HG03175 (cell line): ENCODE measurements around the gene SLC13A3.

Source experiments
- ATAC-seq: cut with Tn5 transposase; IDR thresholded peaks from one replicate; pipeline ENCODE4 v1.9.1; 2021; ENCODE audit warnings: mild to moderate bottlenecking, moderate library complexity; ENCODE audit not compliant: unreplicated experiment

SLC13A3 gene

DNA sequence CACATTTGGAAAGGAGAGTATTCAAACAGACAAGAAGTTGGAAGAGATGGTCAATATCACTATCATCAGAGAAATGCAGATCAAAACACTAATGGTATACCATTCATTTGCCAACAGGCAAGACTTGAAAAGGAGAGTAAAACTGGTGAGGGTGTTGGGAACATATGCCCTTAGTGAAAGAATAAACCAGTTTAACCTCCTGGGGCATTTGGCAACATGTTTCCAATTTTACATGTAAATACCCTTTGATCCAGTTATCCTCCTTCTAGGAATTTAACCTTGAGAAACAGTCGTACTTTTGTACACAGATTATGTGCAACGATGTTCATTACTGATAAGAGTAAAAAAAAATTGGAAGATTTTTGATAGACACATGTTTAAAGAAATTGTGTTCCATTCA, 66.8 kb downstream of the SLC13A3 start:
- no peak for ATAC-seq

DNA sequence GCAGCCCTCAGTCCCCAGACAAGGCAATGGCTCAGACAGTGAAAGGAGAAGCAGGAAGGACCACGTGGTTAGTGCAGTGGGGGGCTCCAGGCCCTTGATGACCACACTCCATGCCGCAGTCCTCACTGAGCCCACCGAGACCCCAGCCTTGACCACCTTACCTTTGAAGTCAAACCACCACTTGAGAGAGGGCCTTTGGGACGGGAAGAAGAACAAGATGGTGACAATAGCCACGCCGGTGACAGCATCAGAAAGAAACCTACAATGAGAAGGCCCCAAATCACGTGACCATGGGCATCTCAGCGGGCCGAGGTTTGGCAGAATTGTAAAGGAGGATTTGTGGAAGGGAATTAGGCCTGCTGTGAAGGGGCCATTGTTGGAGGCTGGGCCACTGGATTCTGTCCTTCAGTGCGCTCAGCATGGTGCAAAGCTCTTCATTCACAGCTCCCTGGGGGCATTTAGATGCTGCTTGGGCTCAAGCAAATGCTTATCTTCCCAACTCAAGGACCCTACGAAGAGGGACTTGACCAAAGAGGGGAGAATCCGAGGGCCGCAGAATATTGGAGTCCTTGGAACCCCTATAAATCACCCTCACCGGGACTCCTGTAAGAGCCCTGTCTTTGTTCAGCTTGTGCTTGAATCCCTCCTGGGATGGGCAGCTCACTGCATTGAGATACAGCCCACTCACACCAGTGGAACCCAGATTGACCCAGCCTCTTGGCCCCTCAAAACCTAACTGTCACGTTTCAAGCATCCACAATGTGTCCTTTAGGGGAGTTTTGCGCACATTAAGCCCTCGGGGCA, 67.6 kb downstream of the SLC13A3 start:
- ATAC-seq = no peak

DNA sequence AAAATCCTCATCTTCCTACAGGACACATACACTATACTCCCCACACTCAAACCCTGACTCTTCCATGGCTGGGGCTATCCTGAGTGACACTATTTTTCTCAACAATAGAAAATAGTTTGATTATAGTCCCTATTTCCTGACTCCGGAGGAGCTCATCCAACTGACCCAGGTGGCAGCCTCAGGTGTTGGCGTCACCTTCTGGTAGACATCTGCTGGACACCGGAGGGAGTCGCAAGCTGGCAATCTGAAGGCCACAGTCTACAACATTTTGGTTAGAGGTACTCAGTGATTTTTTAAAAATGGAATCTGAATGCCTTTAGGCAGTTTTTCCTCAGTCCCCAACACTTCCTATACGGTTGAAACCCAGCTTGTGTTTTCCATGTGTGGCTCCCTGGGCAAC, 68.6 kb downstream of the SLC13A3 start:
- ATAC-seq = no peak

DNA sequence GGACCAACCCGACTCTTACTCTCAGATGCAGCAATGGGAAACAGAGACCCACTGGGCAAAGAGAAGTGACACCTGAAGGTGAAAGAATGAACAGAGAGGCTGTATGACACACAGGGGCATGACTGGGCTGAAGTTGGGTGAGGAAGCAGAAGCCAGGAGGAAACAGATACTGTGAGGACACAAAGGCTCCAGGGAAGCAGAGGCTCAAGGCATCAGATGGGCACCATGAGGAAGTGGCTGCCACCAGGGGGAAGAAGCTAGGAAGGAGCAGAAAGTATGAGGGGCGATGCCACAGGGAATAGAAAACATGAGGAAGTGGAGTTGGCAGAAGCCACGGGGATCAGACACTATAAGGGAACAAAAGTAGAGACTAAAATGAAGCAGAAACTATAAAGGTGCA, 69.9 kb downstream of the SLC13A3 start:
- no peak for ATAC-seq

DNA sequence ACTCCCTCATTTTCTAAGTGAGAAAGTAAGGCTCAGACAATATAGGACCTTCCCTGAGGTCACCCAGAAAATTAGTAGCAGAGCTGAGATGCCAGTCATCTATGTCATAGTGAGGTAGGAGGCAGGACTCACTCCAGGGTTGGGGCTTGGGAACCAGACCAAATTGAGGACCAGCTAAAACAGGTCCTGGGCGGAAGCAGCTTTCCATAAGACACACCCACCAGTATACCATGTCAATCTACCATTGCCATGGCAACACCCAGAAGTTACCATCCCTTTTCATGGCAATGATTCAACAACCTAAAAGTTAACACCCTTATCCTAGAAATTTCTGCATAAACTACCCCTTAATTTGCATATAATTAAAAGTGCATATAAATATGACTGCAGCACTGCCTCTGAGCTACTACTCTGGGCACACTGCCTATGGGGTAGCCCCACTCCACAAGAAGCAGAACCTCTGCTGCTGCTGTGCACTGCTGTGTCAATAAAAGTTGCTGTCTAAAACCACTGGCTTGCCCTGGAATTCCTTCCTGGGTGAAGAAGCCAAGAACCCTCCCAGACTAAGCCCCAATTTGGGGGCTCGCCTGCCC, 70.5 kb downstream of the SLC13A3 start:
- no peak for ATAC-seq

DNA sequence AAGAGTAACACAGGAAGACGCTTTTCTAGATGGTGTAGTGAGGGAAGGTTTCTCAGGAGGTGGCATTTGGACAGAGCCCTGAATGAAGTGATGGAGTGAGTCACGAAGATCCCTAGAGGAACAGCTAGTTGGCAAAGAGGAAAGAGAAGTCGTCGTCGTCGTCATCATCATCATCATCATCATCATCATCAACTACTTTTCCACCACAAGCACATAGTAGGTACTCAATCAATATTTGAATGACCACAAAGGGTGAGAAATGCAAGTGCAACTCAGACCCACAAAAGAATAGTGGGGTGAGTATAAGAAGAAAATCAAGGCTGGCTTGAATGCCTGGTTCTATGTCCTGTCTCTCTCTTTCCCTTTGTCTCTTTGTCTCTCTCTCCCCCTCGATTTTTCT, 72.5 kb downstream of the SLC13A3 start:
- ATAC-seq = no peak

DNA sequence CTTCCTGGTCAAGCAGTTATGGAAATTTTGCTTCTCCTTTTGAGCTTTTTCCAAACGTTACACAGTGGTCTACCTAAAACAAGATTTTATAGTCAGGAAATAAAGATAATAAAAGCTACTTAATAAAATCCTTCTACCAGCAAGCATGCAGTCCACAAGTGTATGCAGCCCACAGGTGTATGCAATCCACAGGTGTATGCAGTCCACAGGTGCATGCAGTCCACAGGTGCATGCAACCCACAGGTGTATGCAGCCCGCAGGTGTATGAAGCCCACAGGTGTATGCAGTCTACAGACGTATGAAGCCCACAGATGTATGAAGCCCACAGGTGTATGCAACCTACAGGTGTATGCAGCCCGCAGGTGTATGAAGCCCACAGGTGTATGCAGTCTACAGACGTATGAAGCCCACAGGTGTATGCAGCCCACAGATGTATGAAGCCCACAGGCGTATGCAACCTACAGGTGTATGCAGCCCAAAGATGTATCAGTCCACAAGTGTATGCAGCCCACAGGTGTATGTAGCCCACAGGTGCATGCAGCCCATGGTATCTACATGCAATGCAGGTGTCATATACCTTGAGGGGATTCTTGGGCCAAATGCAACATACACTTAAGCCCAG, 74.4 kb downstream of the SLC13A3 start:
- no peak for ATAC-seq

DNA sequence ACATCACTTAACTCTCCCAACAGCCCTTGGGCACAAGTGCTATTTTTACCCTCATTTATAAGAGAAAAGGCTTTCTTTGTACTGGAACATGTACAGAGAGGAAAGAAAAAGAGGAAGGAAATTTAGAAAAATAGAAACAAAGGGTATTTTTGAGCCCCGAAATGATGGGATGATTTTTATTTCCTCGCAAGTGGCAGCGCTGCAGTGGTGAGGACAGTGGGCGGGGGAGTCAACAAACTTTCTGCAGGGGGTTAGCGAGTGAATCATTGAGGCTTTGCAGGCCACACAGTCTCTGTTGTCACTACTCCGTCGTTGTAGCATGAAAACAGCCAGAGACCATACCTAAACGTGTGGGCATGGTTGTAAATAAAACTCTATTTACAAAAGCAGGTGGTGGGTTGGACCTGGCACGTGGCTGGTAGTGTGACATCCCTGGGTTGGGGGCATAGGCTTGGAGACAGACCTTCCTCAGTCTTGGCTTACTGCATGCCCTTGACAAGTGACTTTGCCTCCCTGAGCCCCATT, 75.3 kb downstream of the SLC13A3 start:
- no peak for ATAC-seq

DNA sequence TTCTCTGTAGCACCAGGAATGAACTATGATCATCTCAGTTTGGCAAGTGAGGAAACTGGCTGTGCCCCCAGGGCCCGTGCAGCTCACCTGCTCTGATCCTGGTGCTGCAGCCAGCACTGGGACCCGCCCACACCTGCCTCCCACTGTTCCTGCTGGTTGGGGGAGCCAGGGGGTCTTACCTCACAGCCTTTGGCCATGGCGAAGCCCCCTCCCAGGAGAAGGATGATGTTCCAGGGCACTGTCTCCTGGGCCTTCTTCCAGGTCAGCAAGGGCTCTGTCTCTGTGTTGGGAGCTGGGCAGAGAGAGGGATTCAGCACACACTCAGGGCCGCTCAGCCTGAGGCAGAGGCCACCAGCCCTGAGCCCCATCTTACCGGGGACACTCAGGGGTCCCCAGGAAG, 75.9 kb downstream of the SLC13A3 start:
- no peak for ATAC-seq

DNA sequence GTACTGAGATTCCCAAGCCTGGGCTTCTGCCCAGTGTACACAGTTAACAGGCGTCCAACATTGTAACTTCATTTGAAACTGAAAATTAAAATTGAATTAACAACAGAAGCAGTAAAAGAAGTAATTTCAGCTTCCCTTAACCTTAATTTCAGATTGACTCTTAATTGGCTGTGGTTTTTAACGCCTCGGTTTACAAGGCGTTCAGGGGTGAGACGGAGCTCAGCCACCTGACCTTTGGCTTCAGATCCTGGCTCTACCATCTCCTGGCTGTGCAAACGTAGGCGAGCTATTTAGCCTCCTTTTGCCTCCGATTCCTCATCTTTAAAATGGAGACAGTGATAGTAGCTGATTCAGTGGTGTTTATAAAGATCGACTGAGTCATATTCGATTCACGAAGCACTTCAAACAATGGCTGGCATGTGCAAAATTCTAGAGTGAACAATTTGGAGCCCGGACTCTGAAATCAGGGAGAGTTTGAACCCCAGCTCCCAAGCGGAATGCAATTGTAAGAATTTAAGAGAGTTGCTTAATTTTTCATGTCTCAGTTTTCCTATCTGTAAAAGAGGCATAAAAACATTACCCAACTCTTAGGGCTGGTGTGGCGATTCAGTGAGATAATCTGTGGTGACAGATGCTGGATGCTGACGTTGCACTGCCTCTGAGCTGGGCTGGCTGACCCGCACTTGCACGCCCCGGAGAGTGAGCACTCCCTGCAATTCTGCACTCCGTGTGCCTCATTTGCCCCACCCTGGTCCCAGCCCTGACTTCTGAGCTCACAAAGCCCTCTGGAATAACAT, 77.3 kb downstream of the SLC13A3 start:
- ATAC-seq = no peak

DNA sequence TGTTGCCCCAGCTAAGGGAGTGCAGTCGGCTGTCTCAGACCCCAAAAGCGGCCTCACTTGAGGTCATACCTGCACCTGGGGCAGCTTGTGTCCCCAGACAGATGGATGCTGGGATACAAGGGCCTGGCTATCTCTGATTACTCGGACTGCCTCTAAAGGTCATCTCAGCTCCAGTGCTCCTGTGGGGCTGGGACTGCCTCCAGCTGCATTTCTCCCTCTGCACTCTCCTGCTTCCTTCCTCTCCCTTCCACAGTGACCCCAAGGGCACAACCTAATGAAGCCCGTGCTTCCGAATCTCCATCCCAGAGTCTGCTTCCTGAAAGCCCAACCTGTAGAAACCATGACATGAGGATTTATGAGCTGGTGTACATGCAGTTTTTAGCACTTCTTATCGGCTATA, 78.0 kb downstream of the SLC13A3 start:
- no peak for ATAC-seq

DNA sequence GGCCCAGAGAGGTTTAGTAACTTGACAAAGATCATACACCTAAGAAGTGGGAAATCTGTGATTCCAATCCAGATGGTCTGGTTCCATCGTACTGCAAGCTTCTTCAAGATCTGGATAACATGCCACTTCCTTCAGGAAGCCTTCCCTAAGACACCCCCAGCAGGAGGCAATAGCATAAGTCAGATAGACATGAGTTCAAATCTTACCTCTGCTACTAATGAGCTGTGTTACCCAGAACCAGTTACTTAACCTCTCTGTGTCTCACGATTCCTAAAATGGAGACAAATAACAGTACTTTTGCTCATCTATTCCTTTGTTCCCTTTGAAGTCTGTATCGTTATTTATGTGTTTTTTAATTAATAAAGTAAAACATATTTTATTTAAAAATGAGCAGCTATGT, 78.5 kb downstream of the SLC13A3 start:
- ATAC-seq = no peak

DNA sequence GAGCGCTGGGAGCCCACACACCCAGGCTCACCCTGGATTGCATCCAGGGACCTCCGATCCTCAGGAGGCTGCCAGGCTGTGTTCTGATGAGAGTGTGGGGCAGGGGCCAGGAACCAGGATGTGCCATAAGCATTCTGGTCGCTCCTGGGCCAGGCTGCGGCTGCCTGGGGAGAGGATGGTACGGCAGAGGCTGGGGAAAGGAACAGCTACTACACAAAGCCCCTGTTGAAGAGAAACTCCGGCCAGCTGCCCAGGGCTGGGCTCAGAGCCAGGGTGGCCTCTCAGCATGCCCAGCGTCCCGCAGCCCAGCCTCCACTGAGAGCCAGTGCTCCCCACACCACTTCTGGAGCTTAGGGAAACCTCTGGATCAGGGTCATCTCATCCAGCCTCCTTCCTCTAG, 79.1 kb downstream of the SLC13A3 start:
- ATAC-seq = no peak

DNA sequence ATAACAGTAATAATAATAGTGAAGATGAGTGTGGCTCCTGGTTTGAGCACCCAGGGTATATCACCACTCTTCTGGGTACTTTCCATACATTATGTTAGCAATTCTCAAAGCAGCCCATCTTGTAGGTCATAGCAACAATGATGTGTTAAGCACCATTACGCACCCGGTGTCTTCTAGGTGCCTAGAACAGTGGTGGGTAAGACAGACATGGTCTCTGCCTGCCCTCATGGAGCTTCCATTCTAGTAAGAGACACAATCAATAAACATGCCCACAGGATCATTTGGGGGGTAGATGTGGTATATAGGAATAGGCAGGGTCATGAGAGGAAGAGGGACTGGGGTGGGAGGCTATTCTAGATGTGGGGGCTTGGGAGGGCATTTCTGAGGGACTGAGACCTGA, 79.8 kb downstream of the SLC13A3 start:
- no peak for ATAC-seq

DNA sequence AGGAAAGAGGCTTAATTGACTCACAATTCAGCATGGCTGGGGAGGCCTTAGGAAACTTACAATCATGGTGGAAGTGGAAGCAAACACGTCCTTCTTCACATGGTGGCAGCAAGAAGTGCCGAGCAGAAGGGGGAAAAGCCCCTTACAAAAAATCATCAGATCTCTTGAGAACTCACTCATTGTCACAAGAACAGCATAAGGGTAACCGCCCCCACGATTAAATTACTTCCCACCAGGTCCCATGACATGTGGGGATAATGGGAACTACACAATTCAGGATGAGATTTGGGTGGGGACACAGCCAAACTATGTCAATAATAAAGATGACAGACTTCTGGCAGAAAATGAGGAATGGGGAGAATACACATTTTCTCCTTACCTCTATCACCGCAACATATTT, 80.3 kb downstream of the SLC13A3 start:
- no peak for ATAC-seq

DNA sequence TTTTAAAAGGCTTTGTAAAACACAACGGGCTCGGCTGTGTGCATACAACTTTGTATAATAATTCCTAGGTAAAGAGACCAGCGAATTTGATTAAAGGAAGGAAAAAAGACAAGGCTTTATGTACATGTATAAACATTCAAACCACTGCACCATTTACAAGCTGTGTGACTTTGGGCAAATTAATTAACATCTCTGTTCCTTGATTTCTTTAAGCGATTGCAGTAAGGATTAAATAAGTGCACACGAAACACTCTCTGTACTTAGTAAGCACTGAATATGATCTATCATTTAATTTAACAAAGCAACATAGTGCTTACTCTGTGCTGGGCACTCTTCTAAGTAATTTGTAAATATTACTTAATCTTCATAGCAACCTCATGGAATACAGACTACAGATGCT, 81.3 kb downstream of the SLC13A3 start:
- ATAC-seq = no peak

DNA sequence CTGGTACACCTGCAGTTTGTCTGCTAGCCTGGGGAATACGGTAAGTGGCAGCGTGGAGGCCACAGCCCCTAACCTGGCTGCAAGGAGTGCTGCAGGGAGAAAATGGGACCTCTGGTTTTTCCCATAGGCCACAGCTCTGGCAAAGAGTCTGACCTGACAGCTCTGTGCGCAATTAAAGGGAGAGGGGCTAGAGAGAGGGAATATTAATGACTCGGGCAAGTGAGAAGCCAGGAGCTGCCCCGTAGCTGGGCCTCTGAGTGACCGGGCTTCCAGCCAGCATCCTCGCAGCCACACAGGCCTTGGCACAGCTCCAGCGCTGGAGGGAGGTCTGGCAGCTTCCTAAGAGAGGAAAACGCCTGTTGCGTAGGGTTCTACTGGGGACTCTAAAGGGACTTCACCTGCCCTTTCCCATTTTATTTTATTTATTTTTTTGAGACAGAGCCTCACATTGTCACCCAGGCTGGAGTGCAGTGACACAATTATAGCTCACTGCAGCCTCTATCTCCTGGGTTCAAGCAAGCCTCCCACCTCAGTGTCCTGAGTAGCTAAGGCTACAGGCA, 82.6 kb downstream of the SLC13A3 start:
- no peak for ATAC-seq

DNA sequence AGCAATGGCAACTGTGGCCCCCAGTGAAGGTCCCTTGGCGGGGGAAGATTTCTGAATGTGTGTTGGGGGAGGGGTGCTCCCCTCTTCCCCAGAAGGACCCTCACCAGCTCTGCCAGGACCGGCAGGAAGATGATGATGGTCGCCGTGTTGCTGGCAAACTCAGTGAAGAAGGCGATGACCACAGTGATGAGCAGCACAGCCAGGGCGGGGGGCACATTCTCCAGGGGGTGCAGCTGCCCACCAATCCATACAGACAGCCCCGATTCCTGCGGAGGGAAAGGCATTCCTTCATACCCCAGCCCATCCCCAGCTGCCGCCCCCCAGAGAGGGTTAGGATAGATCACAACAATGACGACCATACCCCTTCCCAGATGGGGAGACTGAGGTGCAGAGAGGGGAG, 85.1 kb downstream of the SLC13A3 start:
- no peak for ATAC-seq

DNA sequence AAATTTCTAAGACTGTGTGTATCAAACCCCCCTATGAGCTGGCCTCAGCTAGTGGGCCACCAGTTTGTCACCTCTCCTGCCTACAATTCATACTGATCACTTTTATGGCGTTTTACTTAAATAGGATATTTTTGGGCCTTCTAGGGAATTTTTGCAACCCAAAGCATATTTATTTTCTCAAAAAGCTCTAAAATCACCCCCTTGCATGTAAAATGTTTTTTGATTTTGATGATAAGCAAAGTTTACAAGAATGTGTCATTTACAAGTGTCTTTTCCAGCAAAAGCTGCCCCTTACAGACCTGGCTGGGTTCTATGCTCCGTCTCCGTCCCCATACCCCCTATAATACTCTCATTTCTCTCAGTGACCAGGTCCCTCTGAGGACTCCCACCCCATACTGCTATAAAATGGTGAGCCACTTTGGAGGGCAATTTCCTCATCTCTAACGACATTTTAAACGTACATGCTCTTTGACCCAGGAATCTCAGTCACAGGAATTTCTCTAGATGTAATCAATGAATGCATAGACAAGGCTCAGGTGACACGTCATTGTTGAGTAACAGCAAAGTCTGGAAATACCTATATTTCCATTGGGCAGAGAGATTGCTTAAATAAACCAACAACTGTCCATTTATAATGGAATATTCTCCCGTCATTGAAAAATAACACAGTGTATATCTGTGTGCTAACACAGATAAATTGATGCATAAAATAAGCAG, 86.9 kb downstream of the SLC13A3 start:
- ATAC-seq = no peak

DNA sequence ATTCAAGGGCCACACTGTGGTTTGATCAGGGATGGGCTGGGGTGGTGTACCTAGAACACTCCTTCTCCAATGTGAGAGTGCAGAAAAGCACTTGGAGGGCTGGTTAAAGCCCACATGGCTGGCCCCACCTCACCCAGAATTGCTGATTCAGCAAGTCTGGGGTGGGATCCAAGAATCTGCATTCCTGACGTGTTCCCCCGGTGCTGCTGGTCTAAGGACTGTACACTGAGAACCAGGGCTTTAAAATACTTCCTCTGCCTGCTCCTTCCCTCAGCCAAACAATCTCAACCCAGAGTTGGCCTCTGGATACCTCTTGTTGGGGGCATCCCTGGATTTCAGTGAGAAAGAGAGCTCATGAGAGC, 87.4 kb downstream of the SLC13A3 start:
- ATAC-seq = no peak
